Measurements from ENCODE around the gene ADCY3.
A peak's percentile ranks its signal among the peaks of the same experiment; 100 is the strongest.

ADCY3 gene

DNA sequence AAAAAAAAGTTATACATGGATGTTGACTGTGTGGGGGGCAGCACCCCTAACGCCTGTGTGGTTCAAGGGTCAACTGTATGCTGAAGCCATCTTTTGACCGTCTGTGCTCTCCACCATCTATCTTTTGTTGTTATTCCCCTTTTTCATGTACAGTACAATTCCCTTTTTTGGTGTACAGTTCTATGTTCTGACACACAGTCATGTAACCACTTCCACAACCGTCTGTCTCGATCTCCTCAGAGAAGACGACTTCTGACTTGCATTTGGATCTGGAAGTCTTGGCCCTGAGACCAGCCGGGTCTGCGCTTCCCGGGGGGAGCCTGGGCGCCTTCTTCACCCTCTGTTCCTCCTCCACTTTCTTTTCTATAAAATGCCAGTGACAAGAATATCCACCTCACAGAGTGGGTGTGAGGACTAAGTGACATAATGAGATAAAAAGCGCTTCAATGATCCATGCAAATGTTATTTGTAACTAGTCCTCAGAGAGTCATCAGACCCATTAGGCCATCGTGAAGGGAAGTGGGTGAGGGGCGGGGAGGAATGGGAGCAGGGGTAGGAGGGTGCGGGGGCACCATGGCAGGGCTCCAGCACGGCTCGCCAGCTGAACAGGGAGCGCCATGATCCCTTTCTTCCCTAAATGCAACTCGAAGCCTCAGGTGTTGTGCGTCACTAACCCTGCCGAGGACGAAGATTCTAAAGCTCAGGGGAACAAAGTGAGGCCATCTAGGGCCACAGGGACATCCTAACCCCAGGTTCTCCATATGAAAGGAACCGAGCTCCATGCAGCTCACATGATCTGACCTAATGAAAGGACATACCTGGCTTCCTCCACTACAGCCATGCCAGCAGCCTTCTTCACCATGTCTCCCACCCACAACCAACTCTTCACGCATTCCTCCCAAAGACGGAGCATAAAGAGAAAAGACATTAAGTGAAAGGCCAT lies 16.6 kb downstream of the ADCY3 start:
- DNase-seq (ENCODE audit: low spot score): no peak

DNA sequence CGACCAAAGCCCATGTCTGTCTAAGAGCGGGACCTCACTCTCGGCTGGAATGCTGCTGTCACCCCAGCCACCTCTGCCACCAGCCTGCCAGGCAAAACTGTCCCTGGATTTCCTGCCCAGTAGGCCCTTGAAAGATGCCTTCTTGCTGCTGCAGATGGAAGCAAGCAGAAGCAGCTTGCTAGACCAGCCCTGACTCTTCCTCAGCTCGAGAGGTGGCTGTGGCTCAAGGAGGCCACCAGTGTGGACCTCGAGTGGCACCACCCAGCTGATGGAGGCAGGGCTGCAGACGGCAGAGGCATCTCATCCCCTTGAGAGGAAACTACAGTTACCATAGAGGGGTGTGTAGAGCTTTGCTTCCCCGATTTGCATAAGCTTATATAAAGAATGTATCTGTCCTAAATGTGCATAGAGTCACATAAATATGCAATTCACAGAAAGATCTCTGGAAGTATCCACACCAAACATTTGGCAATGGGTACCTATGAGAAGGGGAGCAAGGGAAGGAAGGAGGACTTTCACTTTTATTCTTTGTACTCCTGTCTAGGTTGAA lies 20.6 kb downstream of the ADCY3 start:
- DNase-seq (ENCODE audit: low spot score): no peak

DNA sequence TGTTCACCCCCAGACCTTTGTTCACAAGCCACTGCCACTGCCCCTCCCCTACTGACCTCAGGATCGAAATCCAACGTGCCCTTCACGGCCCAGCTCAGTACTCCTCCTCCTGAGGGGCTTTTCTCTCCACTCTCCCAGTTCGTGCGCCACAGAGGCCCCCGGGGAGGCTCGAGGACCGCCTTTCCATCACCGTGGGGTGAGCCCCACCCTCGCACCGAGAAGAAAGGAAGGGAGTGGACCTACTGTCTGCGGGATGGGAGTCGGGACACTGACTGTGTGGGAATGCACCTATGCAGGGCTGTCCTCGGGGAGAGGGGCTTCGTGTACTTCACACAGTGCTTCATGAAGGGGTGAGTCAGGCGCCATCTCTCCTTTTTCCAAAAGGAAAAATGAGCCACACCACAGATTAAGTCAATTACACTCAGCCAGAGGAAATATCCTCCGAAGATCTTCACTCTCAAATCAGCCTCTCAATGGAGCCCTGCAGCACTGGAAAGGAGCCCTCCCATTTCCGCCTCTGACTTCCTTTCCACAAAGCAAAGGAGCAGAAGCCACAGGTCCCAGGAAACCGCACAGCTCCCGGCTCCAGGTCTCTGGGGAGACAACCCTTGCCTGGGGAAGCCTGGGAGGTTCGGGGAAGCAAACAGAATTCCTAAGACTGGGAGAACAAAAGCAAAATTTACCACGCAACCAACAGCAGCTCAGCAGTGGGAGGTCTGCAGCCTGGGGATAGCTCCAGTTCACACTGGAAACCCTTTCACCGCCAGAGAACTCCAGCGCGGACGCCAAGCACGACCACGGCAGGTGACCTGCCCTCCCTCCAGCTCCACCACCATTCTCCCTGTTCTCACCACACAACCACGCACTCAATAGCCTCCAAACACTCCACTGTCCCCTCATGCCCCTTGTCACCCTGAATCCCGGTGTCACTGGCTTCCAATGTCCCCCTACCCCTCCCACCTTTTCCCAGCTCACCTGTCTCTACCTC lies 21.6 kb downstream of the ADCY3 start:
- no peak for DNase-seq (ENCODE audit: low spot score)

DNA sequence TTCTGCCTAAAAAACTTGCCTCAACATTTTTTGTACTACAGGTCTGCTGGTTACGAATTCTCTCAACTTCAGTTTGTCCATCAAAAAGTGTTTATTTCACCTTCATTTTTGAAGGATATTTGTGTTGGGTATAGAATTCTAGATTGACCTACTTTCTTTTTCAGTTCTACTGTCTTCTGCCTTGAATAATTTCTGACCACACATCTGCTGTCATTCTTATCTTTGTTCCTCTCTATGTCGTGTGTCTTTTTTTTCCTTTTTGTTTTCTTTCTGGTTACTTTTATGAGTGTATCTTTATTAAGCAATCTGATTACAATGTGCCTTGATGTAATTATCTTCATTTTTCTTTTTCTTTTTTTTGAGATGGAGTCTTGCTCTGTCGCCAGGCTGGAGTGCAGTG lies 25.3 kb downstream of the ADCY3 start:
- peak; percentile 49 for DNase-seq (ENCODE audit: low spot score)

DNA sequence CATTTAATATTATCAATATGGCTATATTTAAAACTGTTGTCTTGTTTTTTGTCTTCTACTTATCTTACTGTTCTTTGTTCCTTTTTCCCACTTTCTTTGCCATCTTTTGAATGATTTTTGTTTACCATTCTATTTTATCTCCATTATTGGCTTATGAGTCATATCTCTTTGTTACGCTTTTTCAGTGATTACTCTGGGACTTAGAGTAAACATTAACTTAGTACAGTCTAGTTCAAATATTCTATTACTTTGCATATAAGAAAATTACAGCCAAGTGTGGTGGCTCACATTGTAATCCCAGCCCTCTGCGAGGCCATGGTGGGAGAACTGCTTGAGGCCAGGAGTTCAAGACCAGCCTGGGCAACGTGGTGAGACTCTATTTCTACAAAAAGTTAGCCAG lies 26.1 kb downstream of the ADCY3 start:
- no peak for DNase-seq (ENCODE audit: low spot score)

DNA sequence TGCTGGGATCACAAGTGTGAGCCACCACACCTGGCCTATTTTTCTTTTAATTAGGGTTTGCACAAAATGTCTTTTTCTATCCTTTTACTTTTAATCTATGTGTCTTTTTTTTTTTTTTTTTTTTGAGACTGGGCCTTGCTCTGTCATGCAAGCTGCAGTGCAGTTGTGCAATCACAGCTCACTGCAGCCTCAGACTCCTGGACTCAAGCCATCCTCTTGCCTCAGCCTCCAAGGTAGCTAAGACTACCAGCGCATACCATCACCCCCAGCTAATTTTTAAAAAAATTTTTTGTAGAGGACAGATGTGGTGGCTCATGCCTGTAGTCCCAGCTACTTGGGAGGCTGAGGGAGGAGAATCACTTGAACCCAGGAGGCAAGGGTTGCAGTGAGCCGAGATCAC lies 27.1 kb downstream of the ADCY3 start:
- DNase-seq (ENCODE audit: low spot score): no peak

DNA sequence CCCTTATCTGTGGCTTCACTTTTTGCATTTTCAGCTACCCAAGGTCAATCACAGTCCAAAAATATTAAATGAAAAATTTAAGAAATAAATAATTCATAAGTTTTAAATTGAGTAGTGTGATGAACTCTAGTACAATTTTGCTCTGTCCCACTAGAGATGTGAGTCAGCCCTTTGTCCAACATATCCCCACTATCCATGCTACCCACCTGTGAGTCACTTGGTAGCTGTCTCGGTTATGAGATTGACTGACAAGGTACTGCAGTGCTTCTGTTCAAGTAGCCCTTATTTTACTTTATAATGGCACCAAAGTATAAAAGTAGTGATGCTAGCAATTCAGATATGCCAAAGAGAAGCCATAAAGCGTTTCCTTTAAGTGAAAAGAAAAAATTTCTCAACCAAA lies 28.8 kb downstream of the ADCY3 start:
- no peak for DNase-seq (ENCODE audit: low spot score)

DNA sequence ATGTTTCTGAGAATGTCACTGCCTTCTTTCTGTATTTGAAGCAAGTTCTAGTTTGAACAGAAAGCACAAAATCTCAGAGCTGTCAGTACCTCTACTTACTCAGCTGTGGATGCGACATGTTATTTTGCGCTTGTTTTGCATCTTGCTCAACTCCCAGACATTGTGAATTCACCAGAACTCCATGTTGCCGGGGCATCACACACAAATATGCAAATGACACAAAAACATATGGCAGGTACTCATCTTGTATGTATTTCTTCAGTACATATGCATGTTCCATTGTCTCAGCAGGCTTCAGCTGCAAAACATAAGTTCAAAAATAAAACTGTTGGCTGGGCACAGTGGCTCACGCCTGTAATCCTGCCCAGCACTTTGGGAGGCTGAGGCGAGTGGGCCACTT lies 30.8 kb downstream of the ADCY3 start:
- DNase-seq (ENCODE audit: low spot score): no peak

DNA sequence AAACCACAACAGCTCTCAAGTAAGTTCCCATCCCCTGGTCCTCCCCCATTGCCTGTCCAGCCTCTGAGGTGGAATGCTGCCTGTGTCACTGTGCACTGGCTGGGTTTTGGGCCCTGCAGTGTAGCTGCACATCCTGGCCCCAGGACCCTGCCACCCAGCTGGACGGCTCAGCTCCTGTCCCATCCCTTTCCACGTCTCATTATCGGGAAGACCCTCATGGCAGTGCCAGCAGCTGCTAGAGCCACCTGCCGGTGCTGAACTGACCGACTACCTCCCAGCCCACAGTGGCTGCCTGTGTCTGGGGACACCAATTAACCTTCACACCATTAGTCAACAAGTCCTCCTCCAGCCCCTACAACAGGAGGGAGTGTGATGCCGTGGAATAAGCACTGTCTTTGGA lies 31.9 kb downstream of the ADCY3 start:
- no peak for DNase-seq (ENCODE audit: low spot score)

DNA sequence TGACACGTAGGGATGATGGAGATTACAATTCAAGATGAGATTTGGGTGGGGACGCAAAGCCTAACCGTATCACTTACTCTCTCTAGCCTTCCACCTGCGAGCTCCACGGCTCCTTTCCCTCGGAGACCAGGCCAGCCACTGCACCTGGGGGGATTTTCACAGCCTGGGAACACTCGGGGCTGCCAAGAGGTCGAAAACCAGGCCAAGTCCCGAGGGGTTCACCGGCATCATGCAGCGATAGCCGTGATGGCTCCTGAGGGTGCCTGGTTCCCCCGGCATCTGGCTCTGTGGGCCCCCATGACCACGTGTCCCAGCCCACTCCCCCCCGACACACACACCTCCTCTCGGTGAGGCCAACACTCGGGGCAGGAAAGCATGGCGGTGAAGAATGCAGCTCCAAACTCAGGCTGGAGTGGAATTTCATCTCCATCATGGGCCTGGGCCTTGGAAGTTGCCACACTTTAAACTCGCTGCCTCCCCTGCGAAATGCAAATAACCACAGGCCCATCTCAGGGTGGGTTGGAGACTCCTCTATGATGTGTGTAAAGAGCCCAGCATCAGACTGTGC lies 32.6 kb downstream of the ADCY3 start:
- no peak for DNase-seq (ENCODE audit: low spot score)

DNA sequence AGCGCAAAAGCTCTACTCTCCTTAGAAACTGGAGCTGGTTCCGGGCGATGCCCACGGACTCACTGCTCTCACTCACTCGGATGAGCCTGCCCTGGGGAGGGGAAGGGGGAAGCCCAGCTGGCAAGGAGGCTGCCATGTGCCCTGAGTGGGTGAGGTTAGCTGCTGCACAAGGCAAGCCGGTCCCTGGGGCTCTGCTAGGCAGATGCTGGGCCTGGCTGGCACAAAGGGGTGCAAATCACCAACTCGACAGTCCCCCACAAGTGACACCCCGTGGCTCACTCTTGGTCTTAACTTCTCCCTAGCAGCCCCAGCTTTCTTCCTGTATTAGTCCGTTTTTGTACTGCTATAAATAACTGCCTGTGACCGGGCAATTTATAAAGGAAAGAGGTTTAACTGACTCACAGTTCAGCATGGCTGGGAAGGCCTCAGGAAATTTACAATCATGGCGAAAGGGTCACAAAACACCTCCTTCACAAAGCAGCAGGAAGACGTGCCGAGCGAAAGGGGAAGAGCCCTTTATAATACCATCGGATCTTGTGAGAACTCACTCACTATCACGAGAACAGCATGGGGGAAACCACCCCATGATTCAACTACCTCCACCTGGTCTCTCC lies 33.2 kb downstream of the ADCY3 start:
- DNase-seq (ENCODE audit: low spot score): no peak

DNA sequence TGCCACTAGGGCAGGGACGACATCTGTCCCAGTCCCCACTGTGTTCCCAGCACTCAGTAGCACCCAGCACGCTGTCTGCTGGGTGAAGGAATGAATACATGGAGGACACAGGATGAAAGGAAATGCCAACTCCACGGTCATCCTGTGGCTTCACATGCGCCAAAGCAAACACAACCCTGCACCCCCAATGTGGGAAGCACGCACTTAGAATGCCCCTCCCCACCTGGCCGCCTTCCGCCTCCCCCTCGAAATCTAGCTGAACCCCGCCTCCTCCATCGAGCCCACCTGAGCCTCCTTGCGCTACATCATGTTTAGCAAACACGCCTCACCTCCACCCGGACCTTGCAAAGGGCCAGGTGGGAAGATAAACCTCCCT lies 33.9 kb downstream of the ADCY3 start:
- no peak for DNase-seq (ENCODE audit: low spot score)

DNA sequence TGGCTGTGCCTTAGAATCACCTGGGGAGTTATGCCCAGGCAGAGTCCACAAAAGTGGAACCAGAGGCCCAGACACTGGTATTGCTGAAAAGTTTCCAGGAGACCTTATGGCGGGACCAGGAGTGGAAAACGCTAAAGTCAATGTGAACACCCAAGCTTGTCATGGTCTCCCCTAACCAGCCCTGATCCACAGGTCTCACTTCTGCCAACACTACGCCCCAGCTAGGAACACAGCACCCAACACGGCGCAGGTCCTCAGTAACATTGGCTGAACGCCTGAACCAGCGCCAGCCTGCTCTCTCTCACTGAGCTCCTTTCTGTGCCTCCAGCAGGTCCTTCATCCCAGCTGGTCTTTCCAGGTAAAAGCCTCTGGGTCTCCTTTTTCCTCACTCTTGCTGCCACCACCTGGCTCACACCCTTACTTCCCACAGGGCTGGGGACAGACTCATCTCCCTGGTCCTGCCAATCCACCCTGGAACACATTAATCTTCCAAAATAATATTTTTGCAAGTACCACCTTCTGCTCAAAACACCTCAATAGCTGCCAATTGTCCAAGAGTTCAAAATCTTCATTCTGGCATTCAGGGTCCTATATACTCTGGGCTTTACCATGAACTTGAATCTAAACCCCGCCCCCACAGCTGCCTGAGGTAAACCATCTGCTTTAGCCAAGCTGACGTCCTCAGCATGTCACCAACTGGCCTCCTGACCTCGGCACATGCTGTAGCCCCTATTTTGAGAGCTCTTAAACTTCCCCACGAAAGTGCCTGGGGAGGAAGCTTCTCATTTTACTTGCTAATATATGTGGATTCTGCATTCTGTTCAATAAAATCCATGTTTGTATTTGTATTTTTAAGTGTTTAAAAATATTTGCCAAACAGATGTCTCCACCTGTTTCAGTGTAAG lies 34.6 kb downstream of the ADCY3 start:
- no peak for DNase-seq (ENCODE audit: low spot score)

DNA sequence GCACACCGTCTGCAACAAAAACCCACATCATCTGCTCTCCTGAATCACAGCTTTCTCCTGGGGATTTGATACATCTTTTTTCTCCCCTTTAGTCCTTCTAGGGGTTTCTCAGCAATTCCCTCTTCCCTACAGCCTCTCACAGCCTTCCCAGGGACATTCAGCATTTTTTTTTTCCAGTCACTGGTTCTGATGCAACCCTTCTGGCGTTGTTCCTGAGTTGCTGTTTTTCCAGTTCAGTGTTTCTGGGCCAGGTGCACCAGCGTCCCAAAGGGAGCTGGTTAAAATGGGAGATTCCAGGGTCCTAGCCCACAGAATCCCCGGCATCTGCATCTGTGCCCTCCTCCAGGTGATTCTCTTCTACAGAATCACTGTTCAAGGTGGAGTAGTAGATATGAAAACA lies 36.1 kb downstream of the ADCY3 start:
- DNase-seq (ENCODE audit: low spot score): no peak

DNA sequence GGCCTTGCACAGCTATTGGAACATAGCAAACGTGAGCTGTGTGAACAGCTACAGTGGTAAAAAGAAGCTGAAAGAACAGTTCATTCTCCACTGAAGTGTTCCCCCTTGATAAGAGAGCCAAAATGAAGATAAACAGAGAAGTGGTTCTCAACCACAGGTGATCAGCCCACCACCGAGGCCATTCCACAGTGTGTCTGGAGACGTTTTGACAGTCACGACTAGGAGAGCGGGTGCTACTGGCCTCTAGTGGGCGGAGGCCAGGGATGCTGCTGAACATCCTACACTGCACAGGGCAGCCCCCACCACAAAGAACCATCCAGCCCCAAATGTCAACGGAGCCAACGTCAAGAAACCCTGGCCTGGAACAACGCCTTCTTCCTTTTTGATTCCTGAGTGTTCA lies 38.4 kb downstream of the ADCY3 start:
- no peak for DNase-seq (ENCODE audit: low spot score)

DNA sequence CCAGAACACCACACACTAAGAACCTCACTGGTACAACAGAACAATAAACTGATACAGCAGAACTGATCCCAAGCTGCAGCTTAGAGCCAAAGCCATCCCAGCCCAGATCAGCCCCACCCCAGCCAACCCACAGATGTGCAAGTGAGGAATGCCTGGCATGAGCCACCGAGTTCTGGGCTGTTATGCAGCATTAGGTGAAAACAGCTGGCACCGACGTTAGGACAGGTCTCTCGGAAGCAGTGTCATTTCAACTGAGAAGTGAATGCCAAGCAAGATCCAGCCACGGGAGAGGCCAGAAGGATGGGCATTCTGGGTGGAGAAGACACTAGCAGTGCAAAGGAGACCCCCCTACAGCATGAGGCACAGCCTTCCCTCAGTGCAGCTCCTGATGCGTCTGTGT lies 38.9 kb downstream of the ADCY3 start:
- DNase-seq (ENCODE audit: low spot score): peak; percentile 24

DNA sequence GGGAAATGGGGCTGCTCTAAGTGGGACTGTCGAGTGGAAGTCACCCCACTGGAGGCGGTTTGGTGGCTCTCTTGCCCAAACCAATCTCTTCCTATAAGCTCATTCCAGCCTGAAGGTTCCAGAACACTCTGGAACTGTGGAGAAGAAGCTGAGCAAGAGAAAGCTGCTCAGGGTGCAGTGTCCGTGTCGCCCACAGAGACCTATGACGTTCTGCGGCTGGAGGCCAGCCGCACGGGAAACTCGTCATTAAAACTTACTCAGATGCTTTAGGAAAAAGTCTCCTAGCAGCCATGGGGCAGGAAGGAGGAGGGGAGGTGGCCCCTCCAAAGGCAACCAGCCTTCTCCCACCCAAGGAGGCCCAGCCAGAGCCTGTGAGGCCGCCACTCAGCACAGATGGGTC lies 41.7 kb downstream of the ADCY3 start:
- DNase-seq (ENCODE audit: low spot score): no peak

DNA sequence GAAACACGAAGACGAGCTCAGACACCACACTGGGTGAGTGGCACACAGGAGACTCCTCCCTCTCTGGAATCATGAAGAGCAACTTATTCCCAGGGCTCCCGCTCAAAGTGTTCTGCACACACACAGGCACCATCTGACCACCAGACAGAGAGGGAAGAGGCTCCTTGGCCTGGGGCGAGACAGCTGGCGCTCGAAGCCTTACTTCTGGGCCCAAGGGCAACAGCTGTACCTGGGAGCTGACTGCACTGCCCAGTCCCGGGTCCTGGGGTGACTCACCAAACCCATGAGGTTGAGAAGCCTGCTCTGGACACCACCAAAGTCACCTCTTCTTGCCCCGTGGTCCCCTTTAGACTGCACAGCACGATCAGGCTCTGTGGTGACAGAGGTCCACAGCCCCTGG lies 42.4 kb downstream of the ADCY3 start:
- DNase-seq (ENCODE audit: low spot score): no peak

DNA sequence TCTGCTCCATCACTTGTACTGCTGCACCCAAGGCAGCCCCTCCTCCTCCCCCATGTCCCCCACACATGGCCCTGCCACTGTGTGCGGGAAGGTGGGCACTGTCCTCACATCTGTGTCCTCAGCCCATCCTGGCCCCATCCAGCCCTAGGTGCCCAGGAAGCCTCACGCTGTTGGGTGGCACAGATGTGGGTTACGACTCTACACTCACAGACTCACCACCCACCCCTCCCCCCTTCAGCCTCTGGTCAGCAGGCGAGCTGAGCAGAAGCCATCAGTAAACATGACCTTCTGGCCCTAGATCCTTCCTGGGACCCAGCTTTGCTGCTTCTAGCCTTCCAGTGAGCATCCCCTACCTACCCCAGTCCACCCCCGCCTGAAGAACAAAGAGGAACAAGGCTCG lies 43.0 kb downstream of the ADCY3 start:
- no peak for DNase-seq (ENCODE audit: low spot score)

DNA sequence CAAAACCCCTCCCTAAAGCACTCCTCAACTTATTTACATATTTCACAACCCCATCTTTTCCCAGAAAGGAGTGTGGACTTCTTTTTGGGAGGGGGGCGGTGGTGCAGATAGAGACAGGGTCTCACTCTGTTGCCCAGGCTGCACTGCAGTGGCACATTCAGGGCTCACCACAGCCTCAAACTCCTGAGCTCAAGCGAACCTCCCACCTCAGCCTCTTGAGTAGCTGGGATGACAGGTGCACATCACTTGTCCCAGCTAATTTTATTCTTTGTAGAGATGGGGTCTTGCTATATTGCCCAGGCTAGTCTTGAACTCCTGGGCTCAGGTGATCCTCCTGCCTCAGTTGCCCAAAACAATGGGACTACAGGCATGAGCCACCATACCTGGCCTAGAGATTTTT lies 44.1 kb downstream of the ADCY3 start:
- DNase-seq (ENCODE audit: low spot score): no peak

DNA sequence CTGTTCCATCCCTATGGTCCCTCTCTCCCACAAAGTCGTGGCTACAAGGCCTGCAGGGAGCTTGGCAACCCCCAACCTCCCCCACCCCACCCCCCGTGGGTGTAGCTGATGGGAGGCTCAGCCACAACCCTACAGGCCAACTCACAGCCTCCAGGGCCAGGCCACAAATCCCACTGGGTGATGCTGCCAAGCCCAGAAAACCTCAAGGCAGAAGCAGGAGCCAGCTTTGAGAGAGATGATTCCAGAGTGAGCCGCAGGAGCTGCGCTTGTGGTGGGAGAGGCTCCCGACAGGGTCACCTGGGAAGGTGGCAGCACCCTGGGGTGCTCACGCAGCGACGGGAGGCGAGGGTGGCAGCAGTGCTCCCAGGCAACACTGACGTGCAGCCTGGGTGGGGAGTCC lies 44.8 kb downstream of the ADCY3 start:
- DNase-seq (ENCODE audit: low spot score): no peak
